WTC11 (cell line): ENCODE measurements around the gene NFIC. TPM values are rescaled to one million over a fixed set of nuclear protein-coding genes. Genes with fewer than 3 reads are reported as not detected.

ENCODE experiments used
- ATAC-seq: fragments of 200-7000 bp; cut with Tn5 transposase; 2 replicates; pipeline ENCODE4 v1.10.0; 2021; ENCODE audit warnings: mild to moderate bottlenecking, moderate library complexity
- CTCF ChIA-PET: fragments of 300-600 bp; sonication (Branson Sonifier 250); formaldehyde crosslinking; loops from one replicate; lab custom pipeline; 2021; ENCODE audit warnings: antibody characterized with exemption; lab: Charles Lee
- POLR2A ChIA-PET: fragments of 350-600 bp; sonication (Branson Sonifier 250); formaldehyde crosslinking; loops from one replicate; lab custom pipeline; 2021; ENCODE audit warnings: antibody characterized with exemption; lab: Charles Lee
- DNase-seq: peaks from one replicate; pipeline ENCODE4 v3.0.0; 2021; ENCODE audit warnings: low spot score
- H3K27ac Mint-ChIP-seq: 2 replicates; pipeline ENCODE4 v1.8.0; 2021; ENCODE audit warnings: mixed read lengths
- H3K27me3 Mint-ChIP-seq: 2 replicates; pipeline ENCODE4 v1.8.0; 2021; ENCODE audit warnings: low read depth, mild to moderate bottlenecking, moderate library complexity, mixed read lengths
- H3K36me3 Mint-ChIP-seq: 2 replicates; pipeline ENCODE4 v1.8.0; 2021; ENCODE audit warnings: mixed read lengths
- H3K4me1 Mint-ChIP-seq: 2 replicates; pipeline ENCODE4 v1.8.0; 2022; ENCODE audit warnings: mixed read lengths
- H3K4me3 Mint-ChIP-seq: 2 replicates; pipeline ENCODE4 v1.8.0; 2021; ENCODE audit warnings: mild to moderate bottlenecking, moderate library complexity, mixed read lengths
- H3K9me3 Mint-ChIP-seq: 2 replicates; pipeline ENCODE4 v1.8.0; 2021; ENCODE audit warnings: mixed read lengths
- CBFB ChIP-seq: sonication (generic); formaldehyde crosslinking; IDR thresholded peaks from 2 replicates; pipeline ENCODE4 v1.8.1; 2022; ENCODE audit warnings: mild to moderate bottlenecking, low read depth, missing genetic modification reagents
- CDX4 ChIP-seq: fragments of 250-450 bp; sonication (Bioruptor Pico); IDR thresholded peaks from 2 replicates; pipeline ENCODE4 v1.9.0; 2021; ENCODE audit warnings: moderate library complexity, mild to moderate bottlenecking, inconsistent platforms, borderline replicate concordance
- E2F5 ChIP-seq: sonication (generic); formaldehyde crosslinking; IDR thresholded peaks from 2 replicates; pipeline ENCODE4 v1.8.1; 2022; ENCODE audit warnings: mild to moderate bottlenecking, moderate library complexity, missing genetic modification reagents
- FOXJ3 ChIP-seq: sonication (generic); formaldehyde crosslinking; IDR thresholded peaks from 2 replicates; pipeline ENCODE4 v1.9.0; 2021; ENCODE audit warnings: missing genetic modification reagents, mild to moderate bottlenecking, borderline replicate concordance
- GRHL2 ChIP-seq: fragments of 250-450 bp; sonication (Bioruptor Pico); IDR thresholded peaks from 2 replicates; pipeline ENCODE4 v1.8.0; 2022; ENCODE audit warnings: mild to moderate bottlenecking, moderate library complexity; ENCODE audit not compliant: insufficient replicate concordance, severe bottlenecking
- HMGA2 ChIP-seq: fragments of 250-450 bp; sonication (Bioruptor Pico); IDR thresholded peaks from 2 replicates; pipeline ENCODE4 v1.4.0; 2021; ENCODE audit warnings: mild to moderate bottlenecking, moderate library complexity
- MYBL2 ChIP-seq: sonication (generic); formaldehyde crosslinking; IDR thresholded peaks from 2 replicates; pipeline ENCODE4 v1.8.1; 2023; ENCODE audit warnings: mild to moderate bottlenecking, moderate library complexity, missing genetic modification reagents
- NR1H2 ChIP-seq: sonication (generic); formaldehyde crosslinking; IDR thresholded peaks from 2 replicates; pipeline ENCODE4 v1.9.0; 2021; ENCODE audit warnings: mild to moderate bottlenecking, moderate library complexity, missing genetic modification reagents
- NR2C2 ChIP-seq: sonication (generic); formaldehyde crosslinking; IDR thresholded peaks from 2 replicates; pipeline ENCODE4 v1.8.0; 2022; ENCODE audit warnings: mild to moderate bottlenecking, missing genetic modification reagents
- PRDM15 ChIP-seq: sonication (generic); formaldehyde crosslinking; IDR thresholded peaks from 2 replicates; pipeline ENCODE4 v1.8.0; 2022; ENCODE audit warnings: missing genetic modification reagents
- PREB ChIP-seq: sonication (generic); formaldehyde crosslinking; IDR thresholded peaks from 2 replicates; pipeline ENCODE4 v1.8.1; 2022; ENCODE audit warnings: mild to moderate bottlenecking, missing genetic modification reagents, moderate library complexity, borderline replicate concordance
- SMAD4 ChIP-seq: sonication (generic); formaldehyde crosslinking; IDR thresholded peaks from 2 replicates; pipeline ENCODE4 v1.8.0; 2022; ENCODE audit warnings: mild to moderate bottlenecking, missing genetic modification reagents
- STAT6 ChIP-seq: sonication (generic); formaldehyde crosslinking; conservative IDR thresholded peaks from 2 replicates; pipeline ENCODE4 v1.8.1; 2023; ENCODE audit warnings: mild to moderate bottlenecking, low read depth, missing genetic modification reagents, moderate library complexity
- TEAD4 ChIP-seq: sonication (generic); formaldehyde crosslinking; IDR thresholded peaks from 2 replicates; pipeline ENCODE4 v1.8.0; 2022; ENCODE audit warnings: mild to moderate bottlenecking, missing genetic modification reagents
- USF1 ChIP-seq: sonication (generic); formaldehyde crosslinking; IDR thresholded peaks from 2 replicates; pipeline ENCODE4 v1.8.0; 2022; ENCODE audit warnings: mild to moderate bottlenecking, missing genetic modification reagents
- USF2 ChIP-seq: sonication (generic); formaldehyde crosslinking; IDR thresholded peaks from 2 replicates; pipeline ENCODE4 v1.8.1; 2023; ENCODE audit warnings: mild to moderate bottlenecking, missing genetic modification reagents, moderate library complexity
- ZBTB21 ChIP-seq: sonication (generic); formaldehyde crosslinking; IDR thresholded peaks from 2 replicates; pipeline ENCODE4 v1.8.1; 2023; ENCODE audit warnings: mild to moderate bottlenecking, missing genetic modification reagents, borderline replicate concordance
- ZMAT4 ChIP-seq: fragments of 250-450 bp; sonication (Bioruptor Pico); IDR thresholded peaks from 2 replicates; pipeline ENCODE4 v1.9.0; 2021; ENCODE audit warnings: mild to moderate bottlenecking
- ZNF416 ChIP-seq: fragments of 250-450 bp; sonication (Bioruptor Pico); IDR thresholded peaks from 2 replicates; pipeline ENCODE4 v1.9.0; 2021; ENCODE audit warnings: mild to moderate bottlenecking, inconsistent platforms
- ZSCAN18 ChIP-seq: fragments of 250-450 bp; sonication (Bioruptor Pico); IDR thresholded peaks from 2 replicates; pipeline ENCODE4 v2.1.2; 2022; ENCODE audit warnings: mild to moderate bottlenecking, moderate library complexity
- total RNA-seq: library from RNA; stranded (reverse); gene quantifications from 3 replicates; pipeline ENCODE4 v1.2.3, GENCODE V29; 2021

Gene NFIC
- total RNA-seq, 1 experiment from 2014 or later, result 3.5 TPM

- POLR2A ChIA-PET, result interaction anchor here (0.6 kb wide), 1 partner anchor 96 kb away, joined by 5 read pairs; no protein-coding TSS in a partner anchor
- CTCF ChIA-PET, result interaction anchor here (0.6 kb wide), 1 partner anchor 11 kb away, joined by 4 read pairs; no protein-coding TSS in a partner anchor
- ATAC-seq (no peak), DNase-seq (no peak)
- Mint-ChIP-seq H3K4me1 (peaks cover 44% of the 10 kb centered on the region), H3K4me3 (peak overlapping the region; percentile 56), H3K9me3 (no peaks in the 10 kb centered on the region), H3K27me3 (peaks cover 95% of the 10 kb centered on the region), H3K36me3 (no peaks in the 10 kb centered on the region), H3K27ac (no peak overlapping the region)
- TF ChIP-seq SMAD4 (no peak), CBFB (CRISPR knock-in tag) (no peak), FOXJ3 (CRISPR knock-in tag) (no peak), USF1 (CRISPR knock-in tag) (no peak), NR1H2 (CRISPR knock-in tag) (no peak), ZSCAN18 (CRISPR knock-in tag) (no peak), PREB (CRISPR knock-in tag) (no peak), GRHL2 (no peak), STAT6 (CRISPR knock-in tag) (no peak), USF2 (CRISPR knock-in tag) (no peak)
Measured at GRCh38 chr19:3368441-3368795, 2.0 kb downstream of the NFIC start.

- CTCF ChIA-PET, result interaction anchor here (2.5 kb wide), 1 partner anchor 60 kb away, joined by 8 read pairs; no protein-coding TSS in a partner anchor
- peaks cover 43% of the 10 kb centered on the region for H3K4me1 Mint-ChIP-seq
- peaks cover 95% of the 10 kb centered on the region for H3K27me3 Mint-ChIP-seq
- H3K27ac Mint-ChIP-seq, result no peak overlapping the region
- no peaks in the 10 kb centered on the region for H3K9me3 Mint-ChIP-seq
- POLR2A ChIA-PET, result no interaction called here
- no peak for TF ChIP-seq ZNF416 (CRISPR knock-in tag)
- no peak for TF ChIP-seq HMGA2 (CRISPR knock-in tag)
- no peak for TF ChIP-seq NR2C2
- TF ChIP-seq ZMAT4 (CRISPR knock-in tag), result no peak
- no peak for TF ChIP-seq TEAD4 (CRISPR knock-in tag)
- TF ChIP-seq CDX4, result no peak
- TF ChIP-seq E2F5 (CRISPR knock-in tag), result no peak
- no peak for TF ChIP-seq PRDM15
- TF ChIP-seq ZBTB21 (CRISPR knock-in tag), result no peak
- no peak for TF ChIP-seq MYBL2
- H3K36me3 Mint-ChIP-seq, result no peaks in the 10 kb centered on the region
- DNase-seq, result no peak
- no peak for ATAC-seq
- H3K4me3 Mint-ChIP-seq, result peak overlapping the region; percentile 56
Measured at GRCh38 chr19:3368848-3369336, 2.5 kb downstream of the NFIC start.
